ENCODE data around the gene ICA1.
"Not testable (repeated sequence)": the region's sequence is repeated elsewhere in the genome, so short reads cannot be mapped to it uniquely, and the experiment has no call there.

The ICA1 gene

DNA sequence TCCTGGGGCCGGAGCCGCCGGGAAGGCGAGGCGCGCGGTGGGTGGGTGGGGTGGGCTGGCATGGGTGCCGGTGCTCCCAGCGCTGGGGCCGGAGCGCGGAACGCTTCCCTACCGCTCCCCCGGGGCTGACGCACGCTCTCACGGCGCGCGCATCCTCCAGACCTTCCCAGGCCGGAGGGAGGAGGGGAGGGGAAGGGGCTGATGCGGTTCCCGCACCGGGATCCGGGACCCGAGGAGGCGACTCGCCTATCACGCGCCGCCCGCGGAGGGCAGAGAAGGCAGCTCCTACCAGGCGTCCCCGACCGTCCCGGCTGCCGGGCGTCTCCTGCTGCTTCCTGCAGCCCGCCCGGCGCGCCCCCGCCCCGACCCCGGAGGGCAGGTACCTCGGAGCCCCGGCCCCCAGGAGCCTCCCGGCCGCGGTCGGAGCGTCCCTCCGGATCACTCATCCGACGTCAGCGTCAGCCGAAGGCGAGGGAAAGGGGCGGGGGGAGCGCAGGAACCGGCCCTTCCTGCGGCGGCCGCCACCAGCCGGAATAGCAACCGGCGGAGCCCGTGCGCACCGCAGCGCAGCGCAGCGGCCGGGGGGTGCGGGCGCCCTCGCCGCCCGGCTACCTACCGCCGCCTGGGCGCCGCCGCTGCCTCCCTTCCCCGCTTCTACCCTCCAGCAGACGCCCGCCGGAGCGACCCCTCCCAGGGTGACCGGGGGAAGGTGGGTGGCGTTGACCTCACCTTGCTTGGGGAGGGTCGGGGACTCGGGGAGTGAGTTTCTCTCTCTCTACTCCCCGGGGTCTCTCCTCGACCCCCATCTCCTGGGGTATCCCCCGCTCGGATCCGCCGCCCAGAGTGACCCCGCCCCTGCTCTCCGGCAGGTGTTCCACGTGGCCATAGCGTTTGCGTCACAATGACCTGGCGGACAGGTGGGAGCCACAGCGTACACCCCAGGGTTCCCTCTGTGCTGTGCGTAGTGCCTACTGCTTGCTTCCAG is at the start of gene ICA1:
Gene ICA1, minus strand, starts transcription at position 457 of the 985 bp plus-strand sequence. CDS start 26,241 bp downstream, outside the sequence.
- DNase-seq: peak; percentile 81

DNA sequence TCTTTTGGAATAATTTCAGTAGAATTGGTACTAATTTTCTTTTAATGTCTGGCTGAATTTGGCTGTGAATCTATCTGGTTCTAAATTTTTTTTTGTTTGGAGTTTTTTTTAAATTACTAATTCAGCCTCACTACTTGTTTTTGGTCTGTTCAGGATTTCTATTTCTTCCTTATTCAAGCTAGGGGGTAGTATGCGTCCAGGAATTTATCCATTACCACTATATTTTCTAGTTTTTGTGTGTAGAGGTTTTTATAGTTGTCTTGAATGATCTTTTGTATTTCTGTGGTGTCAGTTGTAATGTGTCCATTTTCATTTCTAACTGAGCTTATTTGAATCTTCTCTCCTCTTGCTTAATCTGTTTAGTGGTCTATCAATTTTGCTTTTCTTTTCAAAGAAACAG is 48.9 kb upstream of the ICA1 start:
- no peak for DNase-seq

DNA sequence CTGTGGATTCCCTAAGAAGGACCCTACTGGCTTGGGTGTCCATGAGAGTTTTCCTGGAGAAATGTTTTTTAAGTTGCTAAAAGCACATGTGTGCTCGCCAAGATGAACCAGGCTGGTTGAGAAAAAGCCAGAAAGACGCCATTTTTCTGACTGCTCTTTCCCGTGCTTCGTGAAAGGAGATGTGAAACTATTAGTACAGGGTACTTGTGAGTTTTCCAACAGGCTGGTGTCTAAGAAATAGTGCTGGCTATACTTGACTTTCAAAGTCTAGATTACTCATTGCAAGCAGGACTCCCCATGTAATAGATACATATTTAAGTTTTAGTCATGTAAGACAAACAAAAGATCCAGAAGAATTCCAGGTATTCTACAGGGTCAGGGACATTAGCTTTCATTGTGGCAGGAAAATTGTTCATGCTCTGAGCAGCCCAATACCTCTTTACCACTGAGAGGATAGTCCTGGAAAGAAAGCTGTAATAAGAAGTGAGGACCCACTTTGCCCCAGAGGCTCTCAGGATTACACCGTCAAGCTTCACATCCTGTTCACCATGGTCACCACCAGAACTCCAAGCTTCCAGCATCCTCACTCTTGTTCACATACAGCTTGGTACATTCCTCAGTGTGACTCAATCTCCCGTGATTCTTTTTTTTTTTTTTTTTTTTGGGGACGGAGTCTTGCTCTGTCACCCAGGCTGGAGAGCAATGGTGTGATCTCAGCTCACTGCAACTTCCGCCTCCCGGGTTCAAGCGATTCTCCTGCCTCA is 43.8 kb upstream of the ICA1 start:
- peak; percentile 34 for DNase-seq

DNA sequence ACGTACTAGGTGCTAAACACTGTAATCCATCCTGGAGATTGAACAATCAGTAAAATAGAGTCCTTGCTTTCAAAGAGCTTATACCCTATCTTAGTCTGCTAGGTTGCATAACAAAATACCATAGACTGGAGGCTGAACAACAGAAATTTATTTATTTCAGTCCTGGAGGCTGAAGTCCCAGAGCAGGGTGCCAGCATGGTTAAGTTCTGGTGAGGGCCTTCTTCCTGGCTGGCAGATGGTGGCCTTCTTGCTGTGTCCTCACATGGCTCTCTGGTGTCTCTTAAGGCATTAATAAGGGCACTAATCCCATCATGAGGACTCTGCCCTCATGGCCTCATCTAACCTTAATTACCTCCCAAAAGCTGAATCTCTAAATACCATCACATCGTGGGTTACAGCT is 43.1 kb upstream of the ICA1 start:
- DNase-seq: no peak

DNA sequence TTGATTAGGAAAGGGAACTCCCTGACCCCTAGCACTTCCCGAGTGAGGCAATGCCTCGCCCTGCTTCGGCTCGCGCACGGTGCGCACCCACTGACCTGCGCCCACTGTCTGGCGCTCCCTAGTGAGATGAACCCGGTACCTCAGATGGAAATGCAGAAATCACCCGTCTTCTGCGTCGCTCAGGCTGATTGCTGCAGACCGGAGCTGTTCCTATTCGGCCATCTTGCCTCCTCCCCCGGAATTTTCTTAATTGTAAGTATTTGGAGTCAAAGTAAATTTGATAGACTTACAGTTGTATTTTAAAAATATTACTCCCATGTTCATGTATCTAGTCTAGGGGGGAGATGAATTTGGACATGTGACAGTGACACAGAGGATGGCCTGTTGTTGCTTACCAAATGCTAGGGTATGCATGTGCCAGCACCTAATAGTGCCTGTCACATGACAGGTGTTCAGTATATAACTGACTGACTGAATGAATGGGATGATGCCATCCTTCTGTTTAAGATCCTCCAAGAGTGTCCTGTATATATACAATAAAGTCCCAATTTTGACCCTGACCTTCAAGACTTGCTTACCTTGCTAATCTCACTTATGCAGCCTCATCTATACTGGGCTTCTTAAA is 42.0 kb upstream of the ICA1 start:
- no peak for DNase-seq

DNA sequence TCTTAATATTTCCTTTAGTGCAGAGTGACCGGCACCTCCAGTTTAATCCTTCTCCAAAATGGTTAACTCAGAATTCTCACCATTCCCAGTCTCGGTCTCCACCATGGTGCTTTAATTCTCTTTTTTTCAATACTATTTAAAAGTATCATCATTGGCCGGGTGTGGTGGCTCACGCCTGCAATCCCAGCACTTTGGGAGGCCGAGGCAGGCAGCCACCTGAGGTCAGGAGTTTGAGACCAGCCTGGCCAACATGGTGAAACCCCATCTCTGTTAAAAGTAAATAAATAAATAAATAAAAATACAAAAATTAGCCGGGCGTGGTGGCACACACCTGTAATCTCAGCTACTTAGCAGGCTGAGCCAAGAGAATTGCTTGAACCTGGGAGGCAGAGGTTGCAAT is 35.1 kb upstream of the ICA1 start:
- not testable (repeated sequence) for DNase-seq

DNA sequence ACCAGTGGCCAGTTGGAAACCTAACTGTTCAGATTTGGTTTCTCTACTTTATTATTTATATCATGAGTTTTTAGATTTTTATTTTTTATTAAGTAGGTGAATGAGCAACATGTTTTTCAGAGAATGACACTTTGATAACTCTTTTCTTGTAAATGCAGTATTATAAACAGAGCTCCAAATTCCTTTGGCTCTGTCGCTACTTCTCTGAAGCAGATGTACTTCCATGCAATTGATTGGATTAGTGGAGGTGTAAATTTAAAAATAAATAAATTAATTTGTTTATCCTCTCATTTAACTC is 34.3 kb upstream of the ICA1 start:
- DNase-seq: no peak

DNA sequence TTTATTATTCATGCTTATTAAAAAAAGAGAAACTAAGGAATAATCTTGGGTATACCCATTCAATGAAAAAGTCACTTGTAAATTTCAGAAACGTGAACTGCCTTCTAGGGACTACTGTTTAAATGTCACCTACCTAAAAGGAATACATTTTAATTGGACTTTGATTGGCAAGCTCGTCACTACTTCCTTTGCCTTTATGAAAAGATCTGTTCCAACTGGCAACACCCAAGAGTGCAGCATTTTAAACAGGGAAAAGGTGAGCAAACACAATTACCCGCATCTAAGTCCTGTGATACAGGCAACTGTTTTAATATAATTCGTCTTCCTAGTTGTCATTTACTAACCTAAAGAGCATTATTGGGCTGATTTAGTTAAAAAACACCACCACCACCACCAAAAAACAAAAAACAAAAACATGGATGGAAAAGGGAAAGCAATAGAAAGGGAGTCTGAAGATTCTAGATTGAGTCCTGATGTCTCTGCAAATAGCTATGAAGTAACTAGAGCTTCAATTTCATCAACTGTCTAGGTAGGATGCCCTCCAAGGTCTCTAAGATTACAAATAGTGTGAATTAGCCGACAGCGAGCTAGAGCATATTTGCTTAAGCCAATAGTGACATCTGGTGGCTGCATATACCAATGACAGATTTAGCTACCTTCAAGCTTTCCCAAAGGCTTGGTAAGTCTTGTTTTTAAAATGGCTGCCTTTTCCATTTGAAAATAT is 33.8 kb upstream of the ICA1 start:
- peak; percentile 81 for DNase-seq

DNA sequence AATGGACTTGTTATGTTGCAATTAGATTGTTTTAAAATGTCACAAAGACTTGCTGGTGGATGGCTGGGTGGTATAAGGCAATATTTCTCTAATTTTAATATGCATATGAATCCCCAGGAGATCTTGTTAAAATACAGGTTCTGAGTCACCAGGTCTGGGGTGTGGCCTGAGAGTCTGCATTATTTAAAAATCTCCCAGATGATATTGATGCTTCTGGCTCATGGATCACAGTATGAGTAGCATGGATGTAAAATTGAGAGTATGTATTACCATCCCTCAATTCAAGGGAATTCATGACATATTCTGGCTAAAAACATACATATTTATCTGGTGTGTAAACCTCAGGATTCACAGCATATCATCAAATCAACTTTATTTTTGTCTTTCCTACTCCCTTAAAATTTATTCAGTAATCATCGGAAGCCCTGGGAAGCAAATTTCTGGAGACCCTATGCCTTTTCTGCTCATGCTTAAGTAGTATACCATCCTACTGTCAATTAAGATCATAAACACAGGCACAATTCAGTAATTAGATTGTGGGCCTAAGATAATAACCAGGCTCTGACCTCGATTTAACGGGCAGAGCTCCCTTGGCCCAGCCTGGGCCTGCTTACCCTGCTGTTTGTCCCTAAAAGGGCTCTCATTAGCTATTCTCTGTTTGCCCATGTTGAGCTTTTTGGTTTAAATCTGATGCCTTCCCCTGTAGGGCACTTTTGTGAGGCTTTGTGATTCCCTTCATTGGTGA is 29.6 kb upstream of the ICA1 start:
- no peak for DNase-seq

DNA sequence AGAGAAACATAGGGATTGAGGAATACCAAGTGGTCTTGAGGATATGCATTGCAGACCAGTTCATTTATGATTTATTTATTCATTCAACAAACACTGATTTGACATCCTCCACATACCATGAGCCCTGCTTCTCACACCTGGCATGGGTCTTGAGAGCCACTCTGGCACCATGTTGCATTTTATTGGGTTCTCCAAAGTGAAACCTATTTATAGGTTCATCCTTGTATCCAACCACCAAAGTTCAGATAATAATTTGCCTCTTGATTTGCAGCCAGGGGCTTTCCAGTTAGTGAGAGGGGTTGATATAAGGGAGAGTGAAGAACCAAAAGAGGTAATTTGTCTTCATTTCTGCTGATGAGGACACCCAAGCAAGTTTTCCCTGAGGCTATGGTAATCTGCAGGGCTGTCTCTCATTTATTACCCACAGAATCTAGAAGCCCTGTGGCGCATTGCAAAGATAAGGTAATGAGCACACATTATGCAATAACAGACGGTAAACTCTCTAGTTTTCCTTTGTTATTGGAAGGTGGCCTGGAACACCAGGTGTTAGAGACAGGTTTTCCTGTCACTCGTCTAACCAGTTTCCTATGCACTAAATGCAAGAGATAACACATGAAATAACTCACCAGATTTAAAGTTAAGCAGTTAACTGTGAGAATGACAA is 28.8 kb upstream of the ICA1 start:
- DNase-seq: no peak

DNA sequence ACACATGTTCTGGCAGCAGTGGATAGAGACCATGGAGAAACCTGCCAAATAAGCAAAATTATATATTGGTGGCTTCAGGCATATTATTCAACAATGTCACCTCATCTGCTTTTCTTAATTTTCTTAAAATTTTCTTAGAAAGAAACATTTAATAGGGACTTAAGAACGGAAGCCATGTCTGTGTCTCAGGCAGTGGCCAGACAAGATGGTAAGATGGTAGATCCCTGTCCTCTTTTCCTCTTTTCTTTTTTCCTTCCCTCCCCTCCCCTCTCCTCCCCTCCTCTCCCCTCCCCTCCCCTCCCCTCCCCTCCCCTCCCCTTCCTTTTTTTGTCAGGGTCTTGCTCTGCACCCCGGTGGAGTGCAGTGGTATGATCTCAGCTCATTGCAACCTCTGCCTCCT is 24.2 kb upstream of the ICA1 start:
- no peak for DNase-seq

DNA sequence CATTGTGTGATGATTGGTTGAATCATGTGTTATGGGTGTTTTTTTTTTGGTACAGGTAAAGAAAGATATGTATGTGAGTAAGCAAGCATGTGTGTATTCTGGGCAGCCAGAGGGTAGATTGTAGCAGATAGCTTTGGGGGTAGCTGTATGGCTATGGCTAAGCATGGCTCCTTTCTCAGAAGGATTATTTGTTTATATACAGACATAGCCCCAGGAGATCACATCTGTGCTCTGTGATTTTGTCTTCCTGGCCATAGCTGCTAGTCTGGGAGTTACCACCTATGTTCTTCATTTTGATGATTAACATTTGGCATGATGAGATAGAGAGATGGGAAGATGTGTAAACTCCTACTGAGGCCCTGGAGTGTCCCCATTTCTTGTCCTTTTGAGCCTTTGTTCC is 23.2 kb upstream of the ICA1 start:
- DNase-seq: no peak

DNA sequence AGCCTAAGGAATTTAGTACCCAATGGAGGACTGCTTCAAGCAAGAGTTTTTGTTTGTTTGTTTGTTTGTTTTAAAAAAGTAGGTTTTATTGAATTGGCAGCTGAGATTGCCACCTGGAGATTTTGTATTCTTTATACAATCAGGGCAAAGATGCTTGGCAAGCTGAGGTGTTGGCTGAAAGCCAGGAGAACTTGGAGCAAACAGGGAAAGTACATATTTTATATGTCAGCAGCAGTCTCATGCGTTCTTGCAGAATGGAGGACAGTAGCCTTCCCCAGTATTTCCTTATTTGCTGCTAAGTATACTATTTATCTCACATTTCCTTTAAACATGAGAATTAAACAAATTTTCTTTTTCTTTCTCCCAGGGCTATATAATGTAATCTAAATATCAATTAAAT is 22.6 kb upstream of the ICA1 start:
- peak; percentile 64 for DNase-seq

DNA sequence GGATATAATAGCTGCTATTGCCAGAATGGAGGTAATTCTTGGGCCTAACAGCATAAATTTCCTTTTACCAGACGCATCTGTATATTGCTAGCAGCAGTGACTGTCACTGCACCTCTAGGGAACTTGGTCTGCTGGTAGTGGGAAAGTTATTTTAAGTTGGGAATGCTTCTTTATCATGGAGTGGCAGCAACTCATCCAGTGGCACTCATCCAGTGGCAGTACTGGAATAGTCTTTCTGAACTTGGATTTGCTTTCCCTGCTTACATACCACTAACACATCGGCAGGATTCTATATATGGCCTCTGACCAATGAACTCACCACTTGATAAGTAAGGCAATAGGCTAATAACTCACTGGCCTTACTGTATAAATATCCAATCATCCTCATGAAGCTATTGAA is 22.0 kb upstream of the ICA1 start:
- DNase-seq: no peak

DNA sequence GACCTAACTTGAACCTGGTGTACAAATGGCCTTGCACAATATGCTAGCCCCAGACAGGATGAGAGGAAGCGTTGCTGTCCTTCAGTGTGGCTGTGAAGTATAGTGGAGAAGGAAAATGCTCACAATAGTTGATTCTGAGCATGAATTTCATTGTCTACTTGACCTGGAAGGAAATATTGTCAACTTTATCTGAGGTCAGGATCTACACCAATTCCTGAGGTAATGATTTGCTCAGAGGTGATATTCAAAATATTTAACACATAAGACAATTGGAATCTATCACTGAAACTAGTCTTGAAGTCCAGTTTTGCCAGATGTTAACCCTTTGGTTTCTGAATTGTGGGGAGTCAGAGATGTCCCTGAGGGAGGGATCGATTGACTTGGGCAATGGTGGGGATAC is 20.9 kb upstream of the ICA1 start:
- no peak for DNase-seq

DNA sequence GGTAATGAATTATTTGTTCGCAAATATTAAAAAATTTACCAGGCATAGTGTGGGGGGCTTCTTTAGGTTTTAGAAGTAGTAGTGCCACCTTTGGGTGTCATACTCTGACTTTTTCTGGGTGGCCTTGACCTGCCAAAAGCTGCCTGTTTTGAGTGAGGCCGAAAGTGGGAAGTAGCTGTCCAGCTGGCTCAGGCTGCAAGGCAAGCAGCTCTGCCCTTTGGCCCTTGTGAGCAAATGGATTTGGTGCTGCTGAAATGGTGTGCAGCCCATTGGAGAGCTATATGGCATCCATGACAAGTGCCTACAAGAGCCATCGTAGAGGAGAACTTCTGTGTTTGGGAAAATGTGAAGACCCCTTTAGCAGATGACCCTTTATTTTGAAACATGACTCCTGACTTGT is 20.2 kb upstream of the ICA1 start:
- no peak for DNase-seq

DNA sequence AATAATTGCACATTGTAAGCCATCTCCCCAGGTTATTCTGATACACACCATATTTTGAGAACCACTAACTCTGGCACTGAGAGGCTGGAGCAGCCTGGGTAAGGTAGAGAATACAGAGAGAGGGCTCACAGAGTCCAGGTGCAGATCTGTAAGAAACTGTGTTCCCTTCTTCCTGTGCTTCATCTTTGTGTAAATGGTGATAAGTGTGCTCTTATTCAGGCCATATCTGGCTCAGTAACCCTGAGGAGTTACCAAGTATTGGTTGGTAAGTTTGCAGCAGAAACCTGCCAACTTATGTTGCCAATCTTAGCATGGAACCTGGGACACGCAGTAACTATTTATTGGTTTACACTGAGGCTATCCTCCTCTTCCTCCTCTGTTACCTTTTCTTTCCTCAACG is 16.2 kb upstream of the ICA1 start:
- DNase-seq: no peak

DNA sequence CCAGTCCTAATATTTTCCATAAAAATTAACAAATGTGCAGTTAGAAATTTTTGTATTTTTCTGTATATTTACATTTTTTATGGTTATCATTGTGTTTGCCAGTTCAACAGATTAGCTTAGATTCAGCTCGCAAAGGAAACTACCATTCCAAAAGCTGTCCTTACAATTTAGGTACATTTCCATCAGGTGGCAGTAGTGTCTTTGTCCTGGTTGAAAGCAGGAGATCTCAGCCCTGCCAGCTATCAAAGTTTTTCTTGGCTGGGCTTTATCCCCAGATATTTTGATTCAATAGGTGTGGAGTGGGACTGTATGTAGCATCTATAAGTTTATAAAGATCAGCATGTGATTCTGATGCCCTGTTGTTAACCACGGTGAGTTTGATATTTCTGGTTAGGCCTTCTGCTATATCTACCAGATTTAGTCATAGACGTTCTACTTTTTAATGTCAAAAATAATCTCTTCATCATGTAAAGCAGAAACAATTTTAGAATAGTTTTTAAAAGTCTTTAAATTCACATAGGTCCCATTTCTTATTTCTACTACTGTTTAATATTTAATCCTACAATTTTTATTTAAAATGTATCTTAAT is 15.5 kb upstream of the ICA1 start:
- peak; percentile 28 for DNase-seq

DNA sequence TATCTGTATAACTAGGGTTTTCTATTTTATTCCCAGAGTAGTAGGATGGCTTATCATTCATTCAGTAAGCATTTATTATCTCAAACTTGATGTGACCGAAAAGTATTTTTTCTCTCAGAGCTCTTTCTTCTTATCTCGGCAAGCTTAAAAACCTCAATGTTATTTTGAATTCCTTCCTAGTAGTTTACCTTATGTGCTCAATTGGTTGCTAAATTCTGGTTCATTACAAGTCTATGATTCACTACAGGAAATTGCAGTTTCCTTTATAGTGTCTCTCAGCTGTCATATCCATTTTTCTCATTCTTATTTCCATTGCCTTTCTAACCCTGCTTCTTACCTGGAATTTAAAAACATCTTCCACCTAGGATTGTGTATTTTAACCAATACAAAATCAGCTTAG is 12.6 kb upstream of the ICA1 start:
- no peak for DNase-seq

DNA sequence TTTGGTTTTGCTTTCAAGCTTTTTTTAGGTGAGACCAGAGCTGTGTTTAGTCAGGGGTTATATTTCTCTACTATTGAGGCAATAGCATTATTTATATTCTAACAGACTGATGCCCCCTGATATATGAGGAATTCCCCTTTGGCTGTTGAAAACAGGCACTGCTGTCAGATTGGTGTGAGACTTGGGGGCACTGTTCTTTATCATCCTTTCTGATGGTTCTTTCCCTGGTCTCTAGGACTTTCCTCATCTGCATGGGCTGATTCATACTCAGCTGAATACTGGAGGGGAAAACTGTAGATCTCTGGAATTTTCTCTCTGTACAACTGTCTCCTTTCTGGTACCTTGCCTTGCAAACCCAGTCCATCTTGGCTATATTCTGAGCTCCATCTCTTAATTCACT is 10.0 kb upstream of the ICA1 start:
- no peak for DNase-seq

DNA sequence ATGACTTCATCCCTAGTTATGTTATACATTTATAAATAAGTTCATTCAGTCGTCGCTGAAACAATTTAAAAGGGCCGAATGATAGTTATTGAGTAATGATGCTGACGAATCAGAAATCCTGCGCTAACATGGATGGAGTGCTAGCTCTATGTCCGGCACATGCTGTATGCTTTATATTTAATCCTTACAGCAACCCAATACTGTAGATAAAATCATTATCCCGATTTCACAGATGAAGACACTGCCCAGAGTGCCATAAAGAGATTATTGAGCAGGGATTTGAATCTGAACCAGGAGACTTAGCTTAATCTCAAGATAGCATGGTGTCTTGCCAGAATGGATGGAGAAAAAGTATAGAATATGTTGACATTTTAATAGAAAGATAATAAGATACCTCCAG is 1.1 kb upstream of the ICA1 start:
- DNase-seq: no peak
